ENCODE results near the gene CAPG.
"Not testable (repeated sequence)": the region's sequence is repeated elsewhere in the genome, so short reads cannot be mapped to it uniquely, and the experiment has no call there.

CAPG gene

GRCh38 chr2:85418132-85419008 lies 8.2 kb upstream of the CAPG start, which contains the start of gene SH2D6:
TSS of gene SH2D6 (plus strand) at chr2:85418714. CDS start at chr2:85429466, 10,752 bp downstream.
- H3K36me3 ChIP-seq (ENCODE audit: insufficient read depth, low read length): no peaks in the 10 kb centered on the region
- H2AFZ ChIP-seq (ENCODE audit: low read length, unreplicated experiment): peak within 1 kb of the TSS; percentile 96
- peaks cover 28% of the 10 kb centered on the region for H3K4me1 ChIP-seq (ENCODE audit: control insufficient read depth, insufficient read depth, low read length, unreplicated experiment)
- peak within 1 kb of the TSS; percentile 91 for H3K4me3 ChIP-seq (ENCODE audit: low read depth, low read length)
- no peaks in the 10 kb centered on the region for H3K27me3 ChIP-seq (ENCODE audit: insufficient read depth, low read length)
- H3K27ac ChIP-seq (ENCODE audit: low read depth, low read length): peak within 1 kb of the TSS; percentile 74
- H3K79me2 ChIP-seq (ENCODE audit: control insufficient read depth, insufficient read depth, low read length, unreplicated experiment): no peaks in the 10 kb centered on the region

DNA sequence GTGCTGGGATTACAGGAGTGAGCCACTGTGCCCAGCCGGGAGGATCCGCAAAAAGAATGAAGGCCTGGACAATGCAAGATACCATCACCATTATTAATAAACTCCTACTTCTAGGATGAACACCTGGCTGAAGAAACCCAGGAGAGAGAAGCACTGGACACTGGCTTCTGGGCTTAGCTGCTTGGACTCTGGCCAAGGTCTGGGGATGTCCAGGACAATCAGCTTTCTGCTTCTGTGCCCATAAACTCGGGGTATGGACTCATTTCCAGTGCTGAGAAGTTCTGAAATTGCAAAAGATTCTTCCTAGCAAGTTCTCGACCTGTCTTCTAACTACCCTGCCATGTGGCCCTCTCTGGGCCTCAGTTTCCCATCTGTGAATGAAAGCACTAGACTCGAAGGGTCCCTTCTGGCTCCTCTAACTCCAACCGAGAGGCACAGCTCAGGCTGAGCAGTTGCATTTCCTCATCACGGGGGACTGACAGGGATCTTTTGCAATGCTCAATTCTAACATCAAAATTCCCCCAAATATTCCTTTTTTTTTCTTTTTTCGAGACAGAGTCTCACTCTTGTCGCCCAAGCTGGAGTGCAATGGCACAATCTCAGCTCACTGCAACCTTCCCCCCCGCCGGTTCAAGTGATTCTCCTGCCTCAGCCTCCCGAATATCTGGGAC lies 5.9 kb upstream of the CAPG start:
- H2AFZ ChIP-seq (ENCODE audit: low read length, unreplicated experiment): no peak overlapping the region
- peaks cover 16% of the 10 kb centered on the region for H3K79me2 ChIP-seq (ENCODE audit: control insufficient read depth, insufficient read depth, low read length, unreplicated experiment)
- H3K27me3 ChIP-seq (ENCODE audit: insufficient read depth, low read length): no peaks in the 10 kb centered on the region
- no peak overlapping the region for H3K27ac ChIP-seq (ENCODE audit: low read depth, low read length)
- H3K4me1 ChIP-seq (ENCODE audit: control insufficient read depth, insufficient read depth, low read length, unreplicated experiment): peaks cover 26% of the 10 kb centered on the region
- H3K36me3 ChIP-seq (ENCODE audit: insufficient read depth, low read length): no peaks in the 10 kb centered on the region
- H3K4me3 ChIP-seq (ENCODE audit: low read depth, low read length): no peak overlapping the region

- H3K4me3 ChIP-seq (ENCODE audit: low read depth, low read length): no peak overlapping the region
- no peaks in the 10 kb centered on the region for H3K27me3 ChIP-seq (ENCODE audit: insufficient read depth, low read length)
- H3K79me2 ChIP-seq (ENCODE audit: control insufficient read depth, insufficient read depth, low read length, unreplicated experiment): peaks cover 23% of the 10 kb centered on the region
- H2AFZ ChIP-seq (ENCODE audit: low read length, unreplicated experiment): no peak overlapping the region
- no peak overlapping the region for H3K27ac ChIP-seq (ENCODE audit: low read depth, low read length)
- H3K36me3 ChIP-seq (ENCODE audit: insufficient read depth, low read length): no peaks in the 10 kb centered on the region
- H3K4me1 ChIP-seq (ENCODE audit: control insufficient read depth, insufficient read depth, low read length, unreplicated experiment): peaks cover 33% of the 10 kb centered on the region
These were observed 4.8 kb upstream of the CAPG start for GRCh38 chr2:85414761-85415553.

- peaks cover 28% of the 10 kb centered on the region for H3K4me1 ChIP-seq (ENCODE audit: control insufficient read depth, insufficient read depth, low read length, unreplicated experiment)
- H3K36me3 ChIP-seq (ENCODE audit: insufficient read depth, low read length); H3K27me3 ChIP-seq (ENCODE audit: insufficient read depth, low read length): not testable (repeated sequence)
- peak overlapping the region; percentile 56; the same call in 1 of the 2 replicates for H3K27ac ChIP-seq (ENCODE audit: low read depth, low read length)
- peak overlapping the region; percentile 83 for H2AFZ ChIP-seq (ENCODE audit: low read length, unreplicated experiment)
- peaks cover 29% of the 10 kb centered on the region for H3K79me2 ChIP-seq (ENCODE audit: control insufficient read depth, insufficient read depth, low read length, unreplicated experiment)
- H3K4me3 ChIP-seq (ENCODE audit: low read depth, low read length): peak overlapping the region; percentile 96
These were observed 4.2 kb upstream of the CAPG start for GRCh38 chr2:85414421-85414759.

DNA sequence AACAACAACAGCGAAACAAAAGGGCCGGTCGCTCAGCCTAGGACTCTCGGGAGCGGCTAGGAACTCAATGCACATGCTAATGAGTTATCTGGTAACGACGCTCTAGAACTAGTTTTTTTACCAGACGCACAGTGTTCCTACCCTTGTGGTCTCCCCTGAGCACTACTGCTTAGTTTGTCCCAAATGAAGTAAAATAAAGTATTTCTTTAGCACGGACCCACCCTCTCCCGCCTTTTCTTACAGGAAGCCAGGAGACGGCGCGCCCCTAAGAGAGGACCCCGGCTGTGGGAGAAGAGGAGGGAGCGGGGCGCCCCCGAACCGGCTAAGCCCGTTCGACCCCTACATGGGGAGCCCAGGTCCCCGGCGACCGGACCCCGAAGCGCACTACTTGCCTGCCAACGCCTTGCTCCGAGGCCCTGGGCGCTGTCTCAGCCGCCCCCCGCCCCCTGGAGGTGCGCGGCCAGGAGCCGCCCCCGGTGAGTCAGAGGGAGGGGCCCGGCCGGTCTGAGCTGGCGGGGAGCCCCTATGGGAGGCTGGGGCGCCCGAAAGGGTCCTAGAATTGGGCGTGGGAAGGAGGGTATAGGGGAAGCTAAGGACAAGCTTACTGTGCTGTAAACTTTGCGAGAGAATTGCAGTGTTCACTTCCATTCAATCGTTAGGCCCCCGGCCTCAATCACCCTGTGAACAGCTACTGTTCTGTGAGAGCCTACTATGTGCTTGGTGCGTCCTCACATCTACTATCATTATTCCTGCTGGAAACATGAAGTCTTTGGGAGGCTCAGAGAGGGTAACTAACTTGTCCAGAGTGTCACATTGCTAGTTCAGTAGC lies 3.6 kb upstream of the CAPG start:
- Histone ChIP-seq H3K4me3 (ENCODE audit: low read depth, low read length) (peak overlapping the region; percentile 96), H3K27me3 (ENCODE audit: insufficient read depth, low read length) (no peaks in the 10 kb centered on the region), H3K79me2 (ENCODE audit: control insufficient read depth, insufficient read depth, low read length, unreplicated experiment) (peaks cover 33% of the 10 kb centered on the region), H2AFZ (ENCODE audit: low read length, unreplicated experiment) (peak overlapping the region; percentile 83), H3K4me1 (ENCODE audit: control insufficient read depth, insufficient read depth, low read length, unreplicated experiment) (peaks cover 25% of the 10 kb centered on the region), H3K36me3 (ENCODE audit: insufficient read depth, low read length) (no peaks in the 10 kb centered on the region), H3K27ac (ENCODE audit: low read depth, low read length) (peak overlapping the region; percentile 56; the same call in 1 of the 2 replicates)

DNA sequence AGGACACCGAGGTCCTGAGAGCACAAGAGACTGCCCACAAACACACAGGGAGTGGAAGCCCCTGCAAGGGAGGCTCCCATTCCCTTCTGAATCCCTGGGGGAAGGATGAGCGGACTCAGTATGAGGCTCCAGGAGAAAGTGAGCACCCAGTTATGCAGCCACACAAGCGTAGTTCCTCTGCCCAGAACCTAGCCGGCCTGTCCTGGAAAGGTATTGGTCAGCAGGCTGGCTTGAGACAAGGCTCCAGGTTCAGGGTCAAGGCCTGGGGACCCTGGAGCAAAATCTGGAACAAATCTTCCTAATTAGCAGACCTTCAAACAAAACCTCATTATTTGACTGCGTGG lies 1.2 kb upstream of the CAPG start:
- H3K27me3 ChIP-seq (ENCODE audit: insufficient read depth, low read length): no peaks in the 10 kb centered on the region
- H3K36me3 ChIP-seq (ENCODE audit: insufficient read depth, low read length): no peaks in the 10 kb centered on the region
- H3K27ac ChIP-seq (ENCODE audit: low read depth, low read length): no peak overlapping the region
- H3K4me3 ChIP-seq (ENCODE audit: low read depth, low read length): no peak overlapping the region
- peaks cover 31% of the 10 kb centered on the region for H3K4me1 ChIP-seq (ENCODE audit: control insufficient read depth, insufficient read depth, low read length, unreplicated experiment)
- peaks cover 38% of the 10 kb centered on the region for H3K79me2 ChIP-seq (ENCODE audit: control insufficient read depth, insufficient read depth, low read length, unreplicated experiment)
- H2AFZ ChIP-seq (ENCODE audit: low read length, unreplicated experiment): no peak overlapping the region

DNA sequence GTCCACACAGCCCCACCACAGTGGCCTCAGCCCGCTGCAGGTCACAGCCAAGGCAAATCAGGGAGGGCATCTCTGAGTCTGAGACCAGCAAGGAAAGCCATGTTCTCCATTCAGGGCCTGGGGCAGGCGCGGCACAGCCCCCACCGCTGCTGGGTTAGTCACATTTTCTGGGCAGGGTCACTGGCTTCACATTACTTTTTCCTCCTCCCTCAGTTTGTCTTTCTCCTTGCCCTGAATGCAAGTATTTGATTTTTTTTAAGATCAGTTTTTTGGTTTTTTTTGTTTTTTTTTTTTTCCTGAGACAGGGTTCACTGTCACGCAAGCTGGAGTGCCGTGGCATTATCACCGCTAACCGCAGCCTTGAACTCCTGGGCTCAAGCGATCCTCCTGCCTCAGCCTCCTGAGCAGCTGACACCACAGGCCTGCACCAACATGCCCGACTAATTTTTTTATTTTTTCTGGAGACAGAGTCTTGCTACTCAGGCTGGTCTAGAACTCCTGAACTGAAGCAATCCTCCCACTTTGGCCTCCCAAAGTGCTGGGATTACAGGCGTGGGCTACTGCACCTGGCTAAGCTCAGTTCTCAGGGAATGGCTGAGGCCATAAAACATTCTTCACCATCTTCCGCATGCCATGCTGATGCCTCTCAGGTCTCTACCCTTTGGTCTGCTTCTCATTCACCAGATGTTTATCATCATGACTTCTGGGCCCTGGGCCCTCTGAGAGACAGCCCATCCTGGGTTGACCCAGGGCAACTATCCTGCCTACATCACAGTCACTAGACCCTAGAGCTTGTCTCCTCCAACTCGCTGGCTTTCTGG lies 628 bp upstream of the CAPG start:
- Histone ChIP-seq H3K4me3 (ENCODE audit: low read depth, low read length) (no peak overlapping the region), H3K36me3 (ENCODE audit: insufficient read depth, low read length) (no peaks in the 10 kb centered on the region), H3K79me2 (ENCODE audit: control insufficient read depth, insufficient read depth, low read length, unreplicated experiment) (peaks cover 38% of the 10 kb centered on the region), H3K27me3 (ENCODE audit: insufficient read depth, low read length) (no peaks in the 10 kb centered on the region), H3K4me1 (ENCODE audit: control insufficient read depth, insufficient read depth, low read length, unreplicated experiment) (peaks cover 31% of the 10 kb centered on the region), H3K27ac (ENCODE audit: low read depth, low read length) (no peak overlapping the region), H2AFZ (ENCODE audit: low read length, unreplicated experiment) (no peak overlapping the region)

DNA sequence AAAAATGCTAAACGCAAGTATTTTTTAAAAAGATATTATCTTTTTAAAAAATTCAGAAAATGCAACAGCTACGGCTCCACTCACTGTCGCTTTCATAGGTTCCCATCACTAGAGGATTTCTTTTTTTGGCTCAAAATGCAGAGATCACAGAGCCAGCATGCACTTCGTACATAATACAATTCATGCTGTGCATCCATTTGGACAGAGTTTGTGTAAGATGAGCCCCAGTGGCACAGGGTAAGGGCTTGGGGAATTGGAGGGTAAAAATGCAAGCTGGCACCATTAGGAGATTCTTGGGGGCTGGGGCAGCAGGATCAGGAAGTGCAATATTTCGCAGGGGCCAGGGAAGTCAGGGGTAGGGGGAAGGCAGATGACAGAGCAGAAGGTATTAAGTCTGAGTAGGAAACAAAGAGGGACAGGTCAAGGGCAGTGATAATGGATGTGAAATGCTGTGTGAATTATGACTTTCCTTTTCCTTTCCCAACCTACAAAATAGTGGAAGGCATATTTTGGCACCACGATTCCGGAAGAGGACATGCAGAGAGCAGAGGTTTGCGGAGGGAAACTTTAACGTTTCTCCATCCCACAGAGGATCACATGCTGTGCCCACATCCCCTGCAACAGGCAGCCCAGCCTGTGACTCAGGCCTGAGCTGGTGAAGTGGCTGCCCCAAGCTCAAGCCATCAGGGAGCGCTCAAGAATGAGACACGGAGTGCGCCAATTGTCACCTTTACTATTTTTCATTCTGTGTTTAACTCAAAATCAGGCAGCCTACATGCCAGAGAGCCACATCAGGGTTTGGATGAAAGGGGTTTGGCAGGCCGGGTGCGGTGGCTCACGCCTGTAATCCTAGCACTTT lies 4.7 kb downstream of the CAPG start:
- Histone ChIP-seq H3K79me2 (ENCODE audit: control insufficient read depth, insufficient read depth, low read length, unreplicated experiment) (peaks cover 25% of the 10 kb centered on the region), H3K4me3 (ENCODE audit: low read depth, low read length) (no peak overlapping the region)

DNA sequence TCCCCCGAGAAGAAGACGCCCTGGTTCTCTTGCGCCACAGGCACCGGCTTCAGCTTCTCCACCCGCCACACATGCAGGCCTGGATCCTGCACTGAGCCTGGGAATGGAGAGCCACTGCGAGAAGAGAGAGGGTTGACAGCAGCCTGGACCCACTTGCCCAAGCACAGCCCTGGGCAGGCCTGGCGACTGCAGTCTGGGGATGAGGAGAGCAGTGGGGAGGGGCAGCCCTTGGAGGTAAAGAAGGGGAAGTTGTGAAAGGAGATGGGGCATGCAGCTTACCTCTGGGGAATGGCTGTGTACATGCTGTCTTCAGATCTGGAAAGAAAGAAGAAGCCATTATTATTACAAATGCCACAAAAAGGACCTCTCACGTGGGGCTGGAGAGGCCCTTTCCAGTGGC lies 8.3 kb downstream of the CAPG start:
- no peak overlapping the region for H3K27ac ChIP-seq (ENCODE audit: low read depth, low read length)
- H3K27me3 ChIP-seq (ENCODE audit: insufficient read depth, low read length): no peaks in the 10 kb centered on the region
- H3K4me3 ChIP-seq (ENCODE audit: low read depth, low read length): no peak overlapping the region
- H3K79me2 ChIP-seq (ENCODE audit: control insufficient read depth, insufficient read depth, low read length, unreplicated experiment): peaks cover 9% of the 10 kb centered on the region
- H3K4me1 ChIP-seq (ENCODE audit: control insufficient read depth, insufficient read depth, low read length, unreplicated experiment): no peaks in the 10 kb centered on the region
- H3K36me3 ChIP-seq (ENCODE audit: insufficient read depth, low read length): peaks cover 3% of the 10 kb centered on the region
- H2AFZ ChIP-seq (ENCODE audit: low read length, unreplicated experiment): no peak overlapping the region

More for the DNA sequence above, 4.7 kb downstream of the CAPG start:
- Histone ChIP-seq H3K36me3 (ENCODE audit: insufficient read depth, low read length) (peaks cover 3% of the 10 kb centered on the region), H3K4me1 (ENCODE audit: control insufficient read depth, insufficient read depth, low read length, unreplicated experiment) (peaks cover 14% of the 10 kb centered on the region), H3K27me3 (ENCODE audit: insufficient read depth, low read length) (no peaks in the 10 kb centered on the region), H3K27ac (ENCODE audit: low read depth, low read length) (peak overlapping the region; percentile 50; the same call in 1 of the 2 replicates), H2AFZ (ENCODE audit: low read length, unreplicated experiment) (no peak overlapping the region)

Measured in ACC112 (cell line).